Esophagus (tissue), 2 donors: Measurements from ENCODE around the gene GUCY2D. TPM values are rescaled to one million over a fixed set of nuclear protein-coding genes. Genes with fewer than 3 reads are reported as not detected.

Experiments used
- H3K27ac ChIP-seq, 2 donors: one replicate each; pipeline ENCODE4 v1.5.1; 2013; ENCODE audit warnings: low read depth in 2 of 2, mild to moderate bottlenecking in 2 of 2, inconsistent platforms in 1 of 2, low read length in 1 of 2, moderate library complexity in 1 of 2
- H3K27me3 ChIP-seq, 2 donors: one replicate each; pipeline ENCODE4 v1.6.1; 2013; ENCODE audit warnings: low read length in 2 of 2, control low read depth in 1 of 2, mild to moderate bottlenecking in 1 of 2; ENCODE audit not compliant: insufficient read depth in 2 of 2, control insufficient read depth in 1 of 2
- H3K36me3 ChIP-seq, 2 donors: one replicate each; pipeline ENCODE4 v1.6.1; 2013; ENCODE audit warnings: low read length in 1 of 2; ENCODE audit not compliant: control insufficient read depth in 2 of 2, insufficient read depth in 2 of 2
- H3K4me1 ChIP-seq, 2 donors: one replicate each; pipeline ENCODE4 v1.6.1; 2013; ENCODE audit warnings: low read length in 1 of 2; ENCODE audit not compliant: control insufficient read depth in 2 of 2, insufficient read depth in 2 of 2
- H3K4me3 ChIP-seq, 2 donors: one replicate each; pipeline ENCODE4 v1.5.1; 2013; ENCODE audit warnings: low read length in 2 of 2, mild to moderate bottlenecking in 2 of 2, low read depth in 1 of 2, moderate library complexity in 1 of 2
- H3K9me3 ChIP-seq, 2 donors: one replicate each; pipeline ENCODE4 v1.6.1; 2013; ENCODE audit warnings: mild to moderate bottlenecking in 2 of 2, low read depth in 1 of 2, low read length in 1 of 2, moderate library complexity in 1 of 2; ENCODE audit not compliant: control insufficient read depth in 2 of 2, insufficient read depth in 1 of 2
- WGBS, 2 donors: extraction: QIAGEN DNeasy Blood & Tissue Kit; methylation state at CpG; one replicate each; pipeline ENCODE4 v1.1.7; 2013; 5-methylcytosine and 5-hydroxymethylcytosine counted together
- polyA plus RNA-seq, 2 donors: library from polyadenylated mRNA; stranded (reverse); fragments of 200-250 nt; gene quantifications; one replicate each; pipeline ENCODE4 v1.2.3, GENCODE V29; 2013
- donor health status: healthy with polysubstance abuse.
- donor health status: Bipolar disorder and iron deficiency.

Gene GUCY2D
- polyA plus RNA-seq, 2 donors = 0.19 to 0.59 TPM

GRCh38 chr17:8062435-8062806 lies 60.0 kb downstream of the GUCY2D start:
- peak overlapping the region in 1 of 2 donors; percentile 19 for H3K4me3 ChIP-seq

DNA sequence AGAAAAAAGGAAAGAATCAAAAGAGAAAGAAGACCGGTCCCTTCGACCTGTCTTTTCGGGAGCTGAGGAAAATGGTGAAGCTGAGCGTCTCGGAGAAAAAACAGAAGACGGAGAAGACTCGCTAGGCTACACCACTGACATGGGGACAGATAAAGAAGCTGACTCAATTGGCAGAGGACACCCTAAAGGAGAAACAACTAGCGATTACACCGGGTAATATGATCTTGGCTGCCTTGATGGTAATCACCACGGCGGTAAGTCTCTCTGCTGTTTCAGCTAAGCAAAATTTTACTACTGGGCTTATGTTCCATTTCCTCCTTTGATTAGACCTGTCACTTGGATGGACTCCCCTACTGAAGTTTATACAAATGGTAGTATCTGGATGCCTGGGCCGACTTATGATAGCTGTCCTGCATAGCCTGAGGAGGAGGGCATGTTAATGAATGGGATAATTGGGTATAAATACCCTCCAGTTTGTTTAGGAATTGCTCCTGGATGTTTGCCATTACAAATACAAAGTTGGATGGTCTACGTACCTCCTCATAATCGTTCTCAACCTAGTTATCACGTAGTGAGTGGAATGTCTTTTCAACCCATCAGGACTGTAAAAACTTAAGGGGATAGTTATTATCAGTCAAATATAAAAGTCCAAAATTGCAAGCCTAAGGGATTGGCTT lies 60.5 kb downstream of the GUCY2D start:
- Histone ChIP-seq H3K4me1 (peaks cover 0 to 8% of the 10 kb centered on the region in 2 donors), H3K9me3 (no peaks in the 10 kb centered on the region), H3K27ac (no peak overlapping the region), H3K36me3 (no peaks in the 10 kb centered on the region), H3K4me3 (peak overlapping the region; percentile 1 to 19), H3K27me3 (peaks cover 0 to 5% of the 10 kb centered on the region in 2 donors)
- WGBS, 2 donors = 15 to 22% methylated on average over 15 of the region's 15 CpGs

More at GRCh38 chr17:8062435-8062806, 60.0 kb downstream of the GUCY2D start:
- Histone ChIP-seq H3K36me3 (no peaks in the 10 kb centered on the region), H3K27me3 (peaks cover 0 to 5% of the 10 kb centered on the region in 2 donors), H3K4me1 (peaks cover 0 to 6% of the 10 kb centered on the region in 2 donors), H3K27ac (no peak overlapping the region), H3K9me3 (no peaks in the 10 kb centered on the region)
- WGBS, 2 donors = 14 to 16% methylated on average over 8 of the region's 8 CpGs

- Histone ChIP-seq H3K27ac (no peak overlapping the region), H3K36me3 (no peaks in the 10 kb centered on the region), H3K9me3 (no peaks in the 10 kb centered on the region), H3K4me3 (no peak overlapping the region), H3K27me3 (peaks cover 0 to 5% of the 10 kb centered on the region in 2 donors), H3K4me1 (peaks cover 2 to 10% of the 10 kb centered on the region in 2 donors)
- WGBS, 2 donors = 16 to 19% methylated on average over 17 to 21 of the region's 28 CpGs
Observed at GRCh38 chr17:8063761-8064534, 61.5 kb downstream of the GUCY2D start.

GRCh38 chr17:8064561-8065019 lies 62.2 kb downstream of the GUCY2D start:
- Histone ChIP-seq H3K27ac (no peak overlapping the region), H3K9me3 (no peaks in the 10 kb centered on the region), H3K36me3 (no peaks in the 10 kb centered on the region), H3K4me1 (peaks cover 6 to 16% of the 10 kb centered on the region in 2 donors), H3K27me3 (peaks cover 0 to 5% of the 10 kb centered on the region in 2 donors), H3K4me3 (no peak overlapping the region)
- WGBS, 2 donors = 42 to 54% methylated on average over 6 of the region's 6 CpGs

- H3K4me1 ChIP-seq = peaks cover 6 to 17% of the 10 kb centered on the region in 2 donors
- no peak overlapping the region for H3K4me3 ChIP-seq
- no peaks in the 10 kb centered on the region for H3K27me3 ChIP-seq
- no peaks in the 10 kb centered on the region for H3K9me3 ChIP-seq
- H3K36me3 ChIP-seq = no peaks in the 10 kb centered on the region
- 70 to 71% methylated on average over 15 of the region's 15 CpGs for WGBS, 2 donors
- peak overlapping the region in 1 of 2 donors; percentile 57 for H3K27ac ChIP-seq
Observed at GRCh38 chr17:8066841-8067775, 64.7 kb downstream of the GUCY2D start.

DNA sequence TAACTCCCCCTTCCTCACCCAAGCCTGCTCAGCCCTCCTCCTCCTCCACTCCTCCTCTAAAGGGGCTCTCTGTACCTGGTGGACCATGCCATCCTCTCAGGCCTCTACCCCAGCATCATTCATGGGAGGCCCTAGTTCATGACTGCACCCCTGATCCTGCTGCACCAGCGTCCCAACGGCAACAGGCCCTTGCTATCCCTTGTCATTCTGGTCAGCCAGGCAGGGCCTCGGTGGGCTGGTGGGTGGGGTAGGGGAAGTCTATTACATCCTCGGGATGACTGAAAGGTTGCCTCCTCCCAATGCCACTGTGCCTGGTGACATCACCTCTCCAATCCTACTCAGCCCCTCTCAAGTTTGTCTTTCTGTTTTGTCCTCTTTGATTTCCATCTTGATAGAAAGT lies 65.4 kb downstream of the GUCY2D start:
- Histone ChIP-seq H3K4me1 (peaks cover 6 to 19% of the 10 kb centered on the region in 2 donors), H3K27me3 (no peaks in the 10 kb centered on the region), H3K9me3 (no peaks in the 10 kb centered on the region), H3K4me3 (no peak overlapping the region), H3K36me3 (no peaks in the 10 kb centered on the region), H3K27ac (no peak overlapping the region)
- 55 to 78% methylated on average over 4 of the region's 4 CpGs for WGBS, 2 donors

DNA sequence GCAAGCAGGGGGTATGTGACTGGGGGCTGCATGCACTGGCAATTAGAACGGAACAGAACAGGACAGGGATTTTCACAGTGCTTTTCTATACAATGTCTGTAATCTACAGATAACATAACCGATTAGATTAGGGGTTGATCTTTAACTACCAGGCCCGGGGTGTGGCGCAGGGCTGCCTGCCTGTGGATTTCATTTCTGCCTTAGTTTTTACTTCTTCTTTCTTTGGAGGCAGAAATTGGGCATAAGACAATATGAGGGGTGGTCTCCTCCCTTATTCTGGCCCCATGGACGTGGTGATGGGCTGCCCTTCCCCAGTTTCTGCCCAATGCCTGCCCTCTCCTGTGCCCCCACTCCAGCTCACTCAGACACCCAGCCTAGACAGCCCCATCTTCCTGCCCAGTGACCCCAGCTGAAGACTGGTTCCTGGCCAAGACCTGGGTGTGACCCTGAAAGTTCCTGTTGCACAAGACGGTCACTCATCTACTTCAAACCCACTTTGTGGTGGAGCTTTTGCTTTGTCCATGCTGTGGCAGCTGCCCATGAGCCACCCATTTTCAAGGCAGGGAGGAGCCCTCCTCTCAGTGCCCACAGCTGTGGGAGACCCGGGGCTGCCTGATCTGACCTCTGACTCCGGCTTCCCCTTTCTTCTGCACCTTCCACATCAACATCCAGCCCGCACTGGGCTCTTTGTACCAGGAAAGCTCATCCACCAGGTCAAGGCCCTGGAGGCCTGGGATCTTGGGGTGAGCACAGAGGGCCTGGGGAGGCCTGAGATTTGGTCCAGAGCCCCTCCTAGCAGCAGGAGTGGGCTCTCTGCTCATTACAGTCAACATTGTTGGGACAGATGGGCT lies 66.5 kb downstream of the GUCY2D start:
- Histone ChIP-seq H3K9me3 (no peaks in the 10 kb centered on the region), H3K27ac (no peak overlapping the region), H3K4me1 (peaks cover 9 to 23% of the 10 kb centered on the region in 2 donors), H3K36me3 (no peaks in the 10 kb centered on the region), H3K4me3 (no peak overlapping the region), H3K27me3 (no peaks in the 10 kb centered on the region)
- 64 to 77% methylated on average over 9 of the region's 9 CpGs for WGBS, 2 donors

- H3K27me3 ChIP-seq = peaks cover 0 to 2% of the 10 kb centered on the region in 2 donors
- peaks cover 9 to 23% of the 10 kb centered on the region in 2 donors for H3K4me1 ChIP-seq
- H3K4me3 ChIP-seq = no peak overlapping the region
- no peaks in the 10 kb centered on the region for H3K36me3 ChIP-seq
- H3K9me3 ChIP-seq = no peaks in the 10 kb centered on the region
- H3K27ac ChIP-seq = no peak overlapping the region
- WGBS, 2 donors = 60 to 65% methylated on average over 3 of the region's 3 CpGs
Observed at GRCh38 chr17:8069587-8069860, 67.1 kb downstream of the GUCY2D start.
